GM12878 (cell line): ENCODE measurements around the gene MUC5AC. TPM values are rescaled to one million over a fixed set of nuclear protein-coding genes. Genes with fewer than 3 reads are reported as not detected.

Source experiments
- ATAC-seq: fragments of 200-7000 bp; cut with Tn5 transposase; 3 replicates; pipeline ENCODE4 v1.9.1; 2020; ENCODE audit warnings: mild to moderate bottlenecking, moderate library complexity
- BruUV-seq: library from RNA; stranded (reverse); fragments of 400-500 nt; replicated peaks from 2 replicates; lab custom pipeline; 2021; lab: Mats Ljungman, UMichigan
- CTCF ChIA-PET: fragments of 300-600 bp; sonication (Branson Sonifier 250); formaldehyde crosslinking; extraction: SDS; loops from one replicate; lab custom pipeline; 2021; ENCODE audit warnings: inconsistent platforms; lab: Yijun Ruan, JAX
- POLR2A ChIA-PET: fragments of 350-600 bp; formaldehyde crosslinking; extraction: SDS; loops from one replicate; lab custom pipeline; 2021; ENCODE audit warnings: inconsistent platforms; lab: Charles Lee
- RAD21 ChIA-PET: fragments of 300-600 bp; sonication (Branson Sonifier 250); formaldehyde crosslinking; loops from one replicate; lab custom pipeline; 2023; ENCODE audit warnings: antibody characterized with exemption; ENCODE audit not compliant: unreplicated experiment; lab: Charles Lee
- SMC1A ChIA-PET: fragments of 300-600 bp; sonication (Branson Sonifier 250); formaldehyde crosslinking; loops from one replicate; lab custom pipeline; 2023; ENCODE audit not compliant: unreplicated experiment, uncharacterized antibody; lab: Charles Lee
- DNase-seq: peaks from one replicate; pipeline ENCODE4 v3.0.0-alpha.2; 2011; ENCODE audit warnings: low read depth, low spot score
- FAIRE-seq: peaks from 3 replicates; lab custom pipeline; 2011; peaks lifted over from hg19 to GRCh38; lab: Jason Lieb, UNC
- H2AFZ ChIP-seq: 2 replicates; pipeline ENCODE4 v1.6.0; 2011; ENCODE audit warnings: low read depth, low read length, control low read depth; ENCODE audit not compliant: control insufficient read depth
- H3K27ac ChIP-seq: 2 replicates; pipeline ENCODE4 v1.5.1; 2011; ENCODE audit warnings: control low read depth; ENCODE audit not compliant: control insufficient read depth, insufficient read depth
- H3K27me3 ChIP-seq, 2 experiments: replicated peaks in 1 of 2; 2 replicates each; pipeline versions ENCODE4 v1.6.0 to v1.6.1; 2011; ENCODE audit warnings: low read length in 1 of 2; ENCODE audit not compliant: control insufficient read depth in 2 of 2, insufficient read depth in 2 of 2
- H3K36me3 ChIP-seq, 2 experiments: 2 replicates each; pipeline ENCODE4 v1.5.1; 2011; ENCODE audit warnings: low read length in 1 of 2; ENCODE audit not compliant: control insufficient read depth in 2 of 2, insufficient read depth in 2 of 2
- H3K4me1 ChIP-seq: 2 replicates; pipeline ENCODE4 v1.6.1; 2011; ENCODE audit warnings: mild to moderate bottlenecking, low read length, moderate library complexity, mixed read lengths; ENCODE audit not compliant: control insufficient read depth, insufficient read depth
- H3K4me2 ChIP-seq: 2 replicates; pipeline ENCODE4 v1.6.0; 2011; ENCODE audit warnings: control low read depth; ENCODE audit not compliant: control insufficient read depth, insufficient read depth
- H3K4me3 ChIP-seq: fragments of 200-600 bp; sonication (generic); 2 replicates; pipeline ENCODE4 v1.5.1; 2016
- H3K79me2 ChIP-seq: 2 replicates; pipeline ENCODE4 v1.6.0; 2011; ENCODE audit warnings: low read length; ENCODE audit not compliant: control insufficient read depth, insufficient read depth
- H3K9ac ChIP-seq: 2 replicates; pipeline ENCODE4 v1.8.0; 2011; ENCODE audit warnings: low read length, control low read depth, mixed read lengths; ENCODE audit not compliant: control insufficient read depth, insufficient read depth
- H3K9me3 ChIP-seq: replicated peaks from 3 replicates; pipeline ENCODE4 v1.5.1; 2011; ENCODE audit warnings: mild to moderate bottlenecking, low read length; ENCODE audit not compliant: control insufficient read depth, insufficient read depth
- H4K20me1 ChIP-seq: 2 replicates; pipeline ENCODE4 v1.6.0; 2011; ENCODE audit not compliant: control insufficient read depth, insufficient read depth
- CEBPZ ChIP-seq: fragments of 150-350 bp; IDR thresholded peaks from 2 replicates; pipeline ENCODE4 v1.6.1; 2016; ENCODE audit warnings: low read depth, low read length
- EZH2 ChIP-seq: IDR thresholded peaks from 2 replicates; pipeline ENCODE4 v1.6.1; 2012; ENCODE audit warnings: low read depth, mild to moderate bottlenecking, control low read depth, inconsistent platforms, low read length, borderline replicate concordance; ENCODE audit not compliant: control insufficient read depth
- FOXK2 ChIP-seq: fragments of 450-650 bp; IDR thresholded peaks from 2 replicates; pipeline ENCODE4 v1.6.1; 2017; ENCODE audit warnings: mild to moderate bottlenecking, moderate library complexity
- FOXM1 ChIP-seq: IDR thresholded peaks from 2 replicates; pipeline ENCODE4 v1.6.1; 2012; ENCODE audit warnings: low read depth, mild to moderate bottlenecking, inconsistent platforms, low read length, moderate library complexity
- IKZF2 ChIP-seq, 2 experiments: fragments of 450-650 bp; IDR thresholded peaks; 2 replicates each; pipeline ENCODE4 v1.6.1; 2017; ENCODE audit warnings: mild to moderate bottlenecking in 2 of 2, moderate library complexity in 2 of 2
- MTA3 ChIP-seq: IDR thresholded peaks from 2 replicates; pipeline ENCODE4 v1.6.1; 2012; ENCODE audit warnings: low read length, inconsistent platforms, borderline replicate concordance
- NBN ChIP-seq: fragments of 450-650 bp; IDR thresholded peaks from 2 replicates; pipeline ENCODE4 v1.6.1; 2016
- NFXL1 ChIP-seq: fragments of 450-650 bp; IDR thresholded peaks from 2 replicates; pipeline ENCODE4 v1.6.1; 2017; ENCODE audit warnings: antibody characterized with exemption, mild to moderate bottlenecking, borderline replicate concordance
- NR2F1 ChIP-seq: fragments of 450-650 bp; conservative IDR thresholded peaks from 2 replicates; pipeline ENCODE4 v1.6.1; 2017; ENCODE audit warnings: mild to moderate bottlenecking
- PAX5 ChIP-seq: IDR thresholded peaks from 2 replicates; pipeline ENCODE4 v1.6.1; 2011; ENCODE audit warnings: low read depth, low read length, borderline replicate concordance
- RELA ChIP-seq: fragments of 450-650 bp; IDR thresholded peaks from 2 replicates; pipeline ENCODE4 v1.8.0; 2014; ENCODE audit warnings: borderline replicate concordance; ENCODE audit not compliant: partially characterized antibody
- RUNX3 ChIP-seq: IDR thresholded peaks from 2 replicates; pipeline ENCODE4 v1.6.1; 2012; ENCODE audit warnings: low read length, inconsistent platforms
- SIX5 ChIP-seq: IDR thresholded peaks from 2 replicates; pipeline ENCODE4 v1.6.1; 2011; ENCODE audit warnings: mild to moderate bottlenecking, low read depth, low read length, moderate library complexity; ENCODE audit not compliant: severe bottlenecking
- TCF3 ChIP-seq: IDR thresholded peaks from 2 replicates; pipeline ENCODE4 v1.6.1; 2012; ENCODE audit warnings: low read depth, mild to moderate bottlenecking, low read length, borderline replicate concordance; ENCODE audit not compliant: insufficient read depth
- TCF7 ChIP-seq: IDR thresholded peaks from 2 replicates; pipeline ENCODE4 v1.6.1; 2014; ENCODE audit warnings: antibody characterized with exemption, borderline replicate concordance
- ZNF217 ChIP-seq: fragments of 450-650 bp; IDR thresholded peaks from 2 replicates; pipeline ENCODE4 v1.6.1; 2017; ENCODE audit warnings: antibody characterized with exemption, mild to moderate bottlenecking
- WGBS: methylation state at CpG from one replicate; pipeline ENCODE4 v1.1.6; 2016; ENCODE audit warnings: low lambda C conversion rate; ENCODE audit not compliant: insufficient replicate concordance, insufficient coverage; ENCODE audit errors: missing lambda C conversion rate; 5-methylcytosine and 5-hydroxymethylcytosine counted together
- in situ Hi-C: fragments of 300-500 bp; cut with MboI; formaldehyde crosslinking; loops from 9 replicates; pipeline ENCODE4 v1.14.3; 2018; ENCODE audit warnings: mixed read lengths
- intact Hi-C: fragments of 100-400 bp; cut with micrococcal nuclease; formaldehyde crosslinking; loops from one replicate; pipeline ENCODE4 v1.14.2; 2022; ENCODE audit not compliant: unreplicated experiment
- polyA plus RNA-seq, 11 experiments: library from polyadenylated mRNA; depleted of rRNA in 4 of 11; unstranded in 6 of 11; stranded (reverse) in 5 of 11; fragments of >200 nt; fragmentation: Nextera tagmentation in 4 of 11; fragmentation: Illumina TruSeq in 1 of 11; extraction: Ambion mirVana in 4 of 11; extraction: Trizol in 1 of 11; gene quantifications; 1 replicate in 1 of 11; 2 replicates in 10 of 11; pipeline versions ENCODE4 v1.2.1 to v1.2.3, GENCODE V29; 2011 to 2016; ENCODE audit warnings: inconsistent platforms in 2 of 11, missing spikeins in 2 of 11, low read depth in 1 of 11
- total RNA-seq, 4 experiments: library from RNA; depleted of rRNA in 3 of 4; stranded (reverse); fragments of >200 nt in 3 of 4; fragmentation: Illumina TruSeq in 1 of 4; extraction: Trizol in 1 of 4; gene quantifications; 2 replicates each; pipeline versions ENCODE4 v1.2.1 to v1.2.3, GENCODE V29; 2013 to 2021
- TF ChIP-seq, protein P1 (sequence below): fragments of 450-650 bp; formaldehyde crosslinking; IDR thresholded peaks from 2 replicates; pipeline ENCODE4 v1.5.0; 2022; ENCODE audit warnings: mild to moderate bottlenecking, missing genetic modification characterization
- TF ChIP-seq, protein P2 (sequence below): fragments of 450-650 bp; IDR thresholded peaks from 2 replicates; pipeline ENCODE4 v1.6.1; 2016; ENCODE audit warnings: mild to moderate bottlenecking

The MUC5AC gene
- total and polyA plus RNA-seq, 10 of the 15 experiments (the other 5 are each of a cell fraction or from before 2014, with no cell fraction given) = under 0.01 to 0.01 TPM; not detected in 8

GRCh38 chr11:1150769-1151365, 6.9 kb upstream of the MUC5AC start:
- CTCF ChIA-PET = no interaction called here
- SMC1A ChIA-PET = no interaction called here
- no peaks in the 10 kb centered on the region for H4K20me1 ChIP-seq
- RAD21 ChIA-PET = no interaction called here
- ATAC-seq = no peak
- H3K27ac ChIP-seq = no peak overlapping the region
- TF ChIP-seq NFXL1 (no peak), EZH2 (no peak), NBN (no peak), RELA (no peak), TCF7 (no peak), PAX5 (no peak), CEBPZ (no peak), TCF3 (no peak), MTA3 (no peak), ZNF217 (no peak), NR2F1 (no peak), RUNX3 (no peak), FOXM1 (no peak), FOXK2 (no peak), IKZF2 (IDR thresholded peaks at IDR 0.05) (no peak), SIX5 (no peak)
- TF ChIP-seq, protein P1, sequence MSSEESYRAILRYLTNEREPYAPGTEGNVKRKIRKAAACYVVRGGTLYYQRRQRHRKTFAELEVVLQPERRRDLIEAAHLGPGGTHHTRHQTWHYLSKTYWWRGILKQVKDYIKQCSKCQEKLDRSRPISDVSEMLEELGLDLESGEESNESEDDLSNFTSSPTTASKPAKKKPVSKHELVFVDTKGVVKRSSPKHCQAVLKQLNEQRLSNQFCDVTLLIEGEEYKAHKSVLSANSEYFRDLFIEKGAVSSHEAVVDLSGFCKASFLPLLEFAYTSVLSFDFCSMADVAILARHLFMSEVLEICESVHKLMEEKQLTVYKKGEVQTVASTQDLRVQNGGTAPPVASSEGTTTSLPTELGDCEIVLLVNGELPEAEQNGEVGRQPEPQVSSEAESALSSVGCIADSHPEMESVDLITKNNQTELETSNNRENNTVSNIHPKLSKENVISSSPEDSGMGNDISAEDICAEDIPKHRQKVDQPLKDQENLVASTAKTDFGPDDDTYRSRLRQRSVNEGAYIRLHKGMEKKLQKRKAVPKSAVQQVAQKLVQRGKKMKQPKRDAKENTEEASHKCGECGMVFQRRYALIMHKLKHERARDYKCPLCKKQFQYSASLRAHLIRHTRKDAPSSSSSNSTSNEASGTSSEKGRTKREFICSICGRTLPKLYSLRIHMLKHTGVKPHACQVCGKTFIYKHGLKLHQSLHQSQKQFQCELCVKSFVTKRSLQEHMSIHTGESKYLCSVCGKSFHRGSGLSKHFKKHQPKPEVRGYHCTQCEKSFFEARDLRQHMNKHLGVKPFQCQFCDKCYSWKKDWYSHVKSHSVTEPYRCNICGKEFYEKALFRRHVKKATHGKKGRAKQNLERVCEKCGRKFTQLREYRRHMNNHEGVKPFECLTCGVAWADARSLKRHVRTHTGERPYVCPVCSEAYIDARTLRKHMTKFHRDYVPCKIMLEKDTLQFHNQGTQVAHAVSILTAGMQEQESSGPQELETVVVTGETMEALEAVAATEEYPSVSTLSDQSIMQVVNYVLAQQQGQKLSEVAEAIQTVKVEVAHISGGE (CRISPR knock-in tag) = no peak
- TF ChIP-seq, protein P2, sequence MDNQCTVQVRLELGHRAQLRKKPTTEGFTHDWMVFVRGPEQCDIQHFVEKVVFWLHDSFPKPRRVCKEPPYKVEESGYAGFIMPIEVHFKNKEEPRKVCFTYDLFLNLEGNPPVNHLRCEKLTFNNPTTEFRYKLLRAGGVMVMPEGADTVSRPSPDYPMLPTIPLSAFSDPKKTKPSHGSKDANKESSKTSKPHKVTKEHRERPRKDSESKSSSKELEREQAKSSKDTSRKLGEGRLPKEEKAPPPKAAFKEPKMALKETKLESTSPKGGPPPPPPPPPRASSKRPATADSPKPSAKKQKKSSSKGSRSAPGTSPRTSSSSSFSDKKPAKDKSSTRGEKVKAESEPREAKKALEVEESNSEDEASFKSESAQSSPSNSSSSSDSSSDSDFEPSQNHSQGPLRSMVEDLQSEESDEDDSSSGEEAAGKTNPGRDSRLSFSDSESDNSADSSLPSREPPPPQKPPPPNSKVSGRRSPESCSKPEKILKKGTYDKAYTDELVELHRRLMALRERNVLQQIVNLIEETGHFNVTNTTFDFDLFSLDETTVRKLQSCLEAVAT = no peak
- TF ChIP-seq, all 136 proteins: peak for 0
- no peaks in the 10 kb centered on the region for H3K79me2 ChIP-seq
- no peak overlapping the region for H3K4me2 ChIP-seq
- no peaks in the 10 kb centered on the region; the same call in 1 of the 2 replicates for H3K4me1 ChIP-seq
- no peak for FAIRE-seq
- intact Hi-C loops (no loop called here), in situ Hi-C loops (no loop called here)
- POLR2A ChIA-PET = no interaction called here
- H2AFZ ChIP-seq = no peak overlapping the region
- H3K4me3 ChIP-seq = no peak overlapping the region
- H3K9me3 ChIP-seq = no peaks in the 10 kb centered on the region
- no peaks in the 10 kb centered on the region for H3K36me3 ChIP-seq
- no peak overlapping the region for H3K9ac ChIP-seq
- 10% methylated on average over 16 of the region's 18 CpGs for WGBS
- no TSS peak for BruUV-seq
- no peak for DNase-seq
- no peaks in the 10 kb centered on the region for H3K27me3 ChIP-seq
